Islet precursor cell (in vitro differentiated cells): ENCODE data around the gene TENM3.

Source experiments
- DNase-seq: peaks from one replicate; pipeline ENCODE4 v3.0.0-alpha.2; 2018

The TENM3 gene

DNA sequence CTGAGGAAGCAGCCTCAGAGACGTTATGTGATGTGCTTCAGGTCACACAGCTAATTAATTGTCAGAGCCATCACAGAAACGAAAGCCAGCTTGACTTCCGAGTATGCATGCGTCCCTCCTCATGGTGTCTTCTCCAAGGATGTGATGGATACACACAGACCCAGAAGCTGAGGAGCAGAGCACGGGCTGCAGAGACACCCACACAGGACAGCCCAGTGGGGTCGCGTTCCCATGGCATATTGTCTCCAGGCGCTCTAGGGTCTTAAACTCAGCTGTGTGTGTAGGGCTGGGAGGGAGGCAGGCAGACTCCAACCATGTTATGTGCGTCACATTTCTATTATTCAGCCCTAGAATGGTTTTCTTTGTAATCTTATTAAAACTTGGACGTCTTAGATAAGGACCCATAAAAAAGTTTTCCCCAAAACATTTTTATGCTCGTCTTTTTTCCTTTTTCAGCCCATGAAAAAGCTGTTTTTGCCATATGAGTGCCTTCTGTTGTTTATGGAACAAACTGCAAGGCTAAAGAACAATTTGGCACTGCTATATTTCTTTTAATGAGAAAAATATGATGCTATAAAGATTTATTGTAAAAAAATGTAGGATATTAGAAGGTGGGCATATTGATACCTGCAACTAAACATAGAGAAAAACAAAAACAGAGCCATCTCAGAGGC is 48.5 kb downstream of the TENM3 start:
- DNase-seq: no peak

DNA sequence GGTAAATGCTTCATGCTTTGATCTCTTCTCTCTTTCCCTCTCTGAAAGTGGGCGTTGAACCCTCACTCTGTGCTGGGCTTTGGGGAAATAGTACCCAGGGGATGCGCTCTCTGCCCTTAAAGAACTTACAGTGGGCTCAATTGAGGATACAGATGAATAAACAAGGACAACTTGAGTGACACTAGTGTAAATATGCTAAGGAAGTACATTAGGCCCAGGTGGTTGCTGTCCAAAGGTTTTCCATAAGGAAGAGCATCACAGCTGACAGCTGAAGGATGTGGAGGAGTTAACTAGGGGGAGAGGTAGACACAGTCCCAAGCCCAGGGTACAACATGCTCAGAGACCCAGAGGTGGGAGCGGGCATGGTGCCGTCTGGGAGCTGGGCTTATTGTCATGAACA is 49.4 kb downstream of the TENM3 start:
- no peak for DNase-seq

DNA sequence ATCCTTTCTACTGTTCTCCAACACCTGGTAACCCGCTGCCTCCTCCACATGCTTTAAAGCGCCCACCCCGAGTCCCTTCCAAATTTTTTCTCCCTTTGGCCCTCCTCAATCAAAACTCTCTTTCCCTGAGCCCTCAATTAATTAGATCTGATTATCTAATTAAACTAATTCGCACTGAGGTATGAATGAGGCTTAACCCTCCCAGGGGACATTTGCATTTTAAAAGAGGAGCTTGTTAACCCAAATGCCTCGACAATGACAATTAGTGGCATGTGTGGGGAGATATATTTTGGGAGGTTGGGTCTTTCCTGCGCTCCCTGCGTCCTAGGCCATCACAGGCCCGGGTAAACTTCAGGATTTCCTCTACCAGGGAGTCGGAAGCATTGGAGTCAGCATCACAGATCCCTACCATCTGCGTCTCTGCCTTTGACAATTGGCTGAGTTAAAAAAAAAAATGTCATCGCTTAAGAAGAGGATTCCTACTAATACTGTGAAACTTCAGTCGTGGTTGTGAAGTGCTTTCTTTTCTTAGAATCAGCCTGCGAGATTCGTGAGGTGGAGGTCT is 50.6 kb downstream of the TENM3 start:
- no peak for DNase-seq

DNA sequence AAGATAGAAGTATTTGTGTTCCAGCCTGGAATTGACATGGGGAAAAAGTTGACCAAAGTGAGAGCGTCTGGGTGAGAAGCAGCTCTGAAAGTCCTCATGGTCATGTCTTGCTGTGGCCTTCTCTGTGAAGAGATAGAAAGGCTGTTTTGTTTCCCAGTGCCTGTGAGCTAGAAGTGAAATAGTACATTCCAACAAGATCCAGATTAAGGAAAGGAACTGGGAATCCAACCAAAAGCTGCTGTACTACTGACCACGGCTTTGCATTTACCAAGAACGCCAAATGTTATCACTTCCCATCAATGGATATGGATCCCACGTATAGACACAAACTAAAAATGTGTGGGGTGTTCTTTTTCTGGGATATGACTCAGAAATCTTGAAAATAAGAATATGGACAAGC is 51.2 kb downstream of the TENM3 start:
- no peak for DNase-seq

DNA sequence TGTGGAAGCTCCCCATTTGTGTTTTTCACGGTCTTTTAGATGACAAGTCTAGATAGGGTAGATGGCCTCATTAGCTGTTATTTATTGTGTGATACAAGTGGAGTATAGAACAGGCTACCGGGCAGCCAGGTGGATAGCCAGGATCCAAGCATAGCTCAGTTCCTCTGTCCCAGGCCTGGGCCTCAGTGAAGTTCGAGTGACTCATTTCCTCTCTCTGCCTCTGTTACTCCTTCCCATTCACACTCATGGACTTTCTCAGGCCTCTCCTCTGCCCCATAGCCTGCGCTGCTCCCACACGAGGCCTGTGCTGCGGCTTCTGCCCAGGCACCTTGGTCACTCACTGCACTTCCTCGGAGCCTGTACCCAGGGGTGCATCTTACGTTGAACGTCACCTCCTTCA is 54.5 kb downstream of the TENM3 start:
- peak; percentile 89 for DNase-seq

DNA sequence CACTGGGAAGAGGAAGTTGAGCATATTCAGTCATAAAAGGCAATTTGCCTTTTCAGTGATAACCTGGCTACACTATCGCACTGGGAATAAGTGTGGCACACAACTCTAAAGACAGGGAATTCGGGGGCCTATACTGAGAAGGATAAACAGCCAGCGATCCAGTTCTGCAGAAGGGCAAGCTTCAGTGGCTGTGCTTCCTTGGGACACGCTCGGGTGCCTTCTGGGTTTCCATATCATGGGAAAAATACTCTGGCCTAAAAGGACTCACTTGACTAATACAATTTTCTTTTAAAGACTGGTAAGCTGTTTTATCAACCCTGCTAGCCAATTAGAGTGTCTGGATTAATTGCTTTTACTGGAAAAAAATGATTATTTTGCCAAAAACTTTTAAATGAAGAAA is 58.5 kb downstream of the TENM3 start:
- DNase-seq: no peak

DNA sequence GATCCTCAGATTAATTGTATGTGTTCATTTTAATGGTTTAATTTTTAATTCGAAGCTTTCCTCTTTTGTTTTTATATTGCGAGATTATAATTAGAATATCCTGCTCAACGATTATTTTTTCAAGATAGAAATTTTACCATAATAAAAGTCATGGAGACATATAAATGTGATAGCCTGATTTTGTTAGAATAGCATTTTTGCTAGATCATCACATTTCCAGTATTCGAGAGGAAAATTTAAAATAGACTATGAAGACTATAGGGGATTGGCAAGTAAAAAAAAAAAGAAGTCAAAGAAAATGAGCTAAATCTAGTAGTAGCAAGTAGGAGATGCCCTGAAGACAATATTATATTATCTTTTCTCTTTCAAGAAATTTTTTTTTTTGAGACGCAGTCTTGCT is 60.6 kb downstream of the TENM3 start:
- no peak for DNase-seq

DNA sequence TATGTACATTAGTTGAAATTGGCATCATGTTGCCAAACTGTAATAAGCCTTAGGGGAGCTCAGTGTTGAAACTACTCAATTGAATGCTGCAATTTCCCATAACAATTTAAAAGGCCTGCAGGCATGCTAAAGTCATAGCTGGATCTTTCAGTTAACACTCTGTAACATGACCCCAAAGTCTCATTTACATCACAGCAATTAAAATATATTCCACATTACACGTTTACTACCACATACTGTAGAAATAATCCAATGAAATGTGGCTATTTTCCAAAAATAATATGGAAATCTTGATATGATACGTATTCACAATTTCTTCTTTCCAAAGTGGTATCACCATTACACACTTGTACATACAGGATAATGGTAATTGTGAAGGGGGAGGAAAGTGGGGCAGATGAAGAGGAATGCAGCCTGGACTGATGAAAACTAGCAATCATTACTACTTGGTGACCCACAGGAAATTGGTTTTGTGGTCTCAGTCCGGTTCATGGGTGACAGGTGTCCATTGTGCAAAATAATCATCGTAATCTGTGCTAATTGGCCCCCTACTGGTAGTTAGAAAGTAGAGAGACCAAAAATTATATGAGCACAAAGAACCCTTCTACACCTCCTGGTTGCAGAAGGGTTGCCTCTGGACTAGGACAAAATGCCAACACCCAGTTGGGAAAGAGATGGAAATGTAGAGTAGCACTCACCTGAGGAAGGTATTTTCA is 63.7 kb downstream of the TENM3 start:
- no peak for DNase-seq

DNA sequence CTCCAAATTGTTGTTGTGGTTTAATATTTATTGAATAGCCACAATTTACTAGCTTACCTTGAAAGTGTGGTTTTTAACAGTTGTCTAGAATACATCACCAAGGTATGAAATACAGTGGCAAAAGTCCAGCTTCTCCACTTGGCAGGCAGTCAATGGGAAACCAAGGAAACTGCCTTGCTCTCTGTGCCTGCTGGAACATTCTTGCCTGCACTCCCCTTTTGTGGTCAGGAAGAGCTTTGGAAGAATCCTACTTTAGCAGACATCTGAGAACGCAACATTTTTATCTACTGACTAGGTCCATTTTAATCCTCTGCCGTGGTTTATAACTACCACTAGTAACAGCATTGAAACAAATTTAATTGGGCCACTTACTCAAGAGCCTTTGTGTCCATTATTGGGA is 64.5 kb downstream of the TENM3 start:
- peak; percentile 80 for DNase-seq

DNA sequence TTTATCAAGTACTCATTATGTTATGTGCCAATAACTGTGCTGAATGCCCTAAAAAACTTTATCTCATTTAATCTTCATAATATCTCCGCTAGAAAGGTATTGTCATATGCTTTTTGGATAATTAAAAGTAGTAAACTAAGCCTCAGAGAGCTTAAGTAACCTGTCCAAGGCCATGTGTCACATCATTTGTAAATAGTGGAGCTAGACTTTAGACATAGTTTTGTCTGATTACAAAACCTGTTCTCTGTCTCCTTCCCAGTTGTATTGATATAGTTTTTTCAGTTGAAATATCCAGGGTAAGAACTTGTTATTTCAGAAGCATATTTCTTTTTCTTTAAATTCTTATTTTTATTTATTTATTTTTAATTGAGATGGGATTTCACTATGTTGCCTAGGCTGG is 66.7 kb downstream of the TENM3 start:
- DNase-seq: no peak

DNA sequence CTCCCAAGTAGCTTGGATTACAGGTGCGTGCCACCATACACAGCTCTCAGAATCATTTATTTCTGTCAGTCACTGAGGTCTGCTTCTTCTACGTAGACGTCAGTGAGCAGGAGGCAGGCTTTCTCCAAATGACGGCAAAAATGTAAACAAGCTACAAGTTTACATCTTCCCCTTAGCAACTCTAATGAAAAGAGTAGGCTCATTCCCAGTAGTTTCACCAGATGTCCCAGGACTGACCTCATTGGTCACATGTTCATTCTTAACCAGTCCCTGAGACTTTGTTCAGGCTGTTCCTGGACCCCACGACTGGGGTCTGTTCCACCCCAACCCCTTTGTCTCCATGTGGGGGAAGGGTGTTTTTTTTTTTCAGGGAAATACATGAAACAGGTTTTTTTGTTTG is 67.1 kb downstream of the TENM3 start:
- no peak for DNase-seq

DNA sequence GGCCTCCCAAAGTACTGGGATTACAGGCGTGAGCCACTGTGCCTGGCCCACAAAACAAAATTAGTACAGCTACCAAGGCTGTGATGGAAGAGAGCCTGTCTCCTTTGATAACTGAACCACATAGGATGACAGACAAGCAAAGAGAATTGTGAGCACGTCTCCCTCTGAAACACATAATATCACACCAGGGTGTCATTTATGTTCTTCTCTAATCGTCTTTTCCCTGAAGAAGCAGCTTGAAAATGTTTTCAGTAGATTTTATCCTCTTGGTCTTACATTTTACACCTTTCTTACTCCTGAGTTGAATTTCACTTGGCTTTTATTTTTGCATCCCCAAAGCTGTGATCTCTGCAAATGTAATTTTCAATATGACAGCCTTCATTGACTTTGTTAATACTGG is 67.8 kb downstream of the TENM3 start:
- no peak for DNase-seq

DNA sequence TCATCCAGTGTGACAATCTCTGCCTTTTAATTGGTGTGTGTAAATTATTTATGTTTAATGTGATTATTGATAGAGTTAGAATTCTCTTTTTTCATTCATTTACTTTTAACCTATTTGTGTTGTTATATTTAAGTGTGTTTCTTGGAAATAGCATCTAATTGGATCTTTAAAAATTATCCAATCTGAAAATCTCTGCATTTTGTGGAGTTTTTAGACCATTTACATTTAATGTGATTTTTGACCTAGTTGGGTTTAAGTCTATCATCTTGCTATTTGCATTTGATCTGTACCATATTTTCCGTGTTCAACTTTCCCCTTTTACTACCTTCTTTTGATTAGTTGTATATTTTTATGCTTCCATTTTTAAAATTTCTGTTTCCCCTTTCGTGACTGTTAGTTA is 71.3 kb downstream of the TENM3 start:
- no peak for DNase-seq

DNA sequence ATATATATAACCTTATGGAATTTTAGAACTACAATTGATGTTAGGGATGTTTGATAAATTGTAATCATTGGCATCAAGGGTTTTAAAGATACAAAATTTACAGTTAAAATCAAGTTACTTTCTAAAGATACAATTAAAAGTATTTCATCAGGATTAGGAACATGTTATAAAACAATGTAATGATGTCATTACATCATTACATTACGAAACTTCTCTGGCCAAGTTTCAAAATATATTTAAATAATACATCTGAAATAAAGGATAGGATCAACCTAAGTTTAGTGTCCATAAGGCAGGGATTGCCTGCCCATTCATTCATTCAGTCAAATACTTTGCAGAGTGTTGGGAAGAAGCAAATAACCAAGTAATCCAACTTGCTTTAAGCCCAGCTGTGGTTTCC is 75.1 kb downstream of the TENM3 start:
- DNase-seq: no peak

DNA sequence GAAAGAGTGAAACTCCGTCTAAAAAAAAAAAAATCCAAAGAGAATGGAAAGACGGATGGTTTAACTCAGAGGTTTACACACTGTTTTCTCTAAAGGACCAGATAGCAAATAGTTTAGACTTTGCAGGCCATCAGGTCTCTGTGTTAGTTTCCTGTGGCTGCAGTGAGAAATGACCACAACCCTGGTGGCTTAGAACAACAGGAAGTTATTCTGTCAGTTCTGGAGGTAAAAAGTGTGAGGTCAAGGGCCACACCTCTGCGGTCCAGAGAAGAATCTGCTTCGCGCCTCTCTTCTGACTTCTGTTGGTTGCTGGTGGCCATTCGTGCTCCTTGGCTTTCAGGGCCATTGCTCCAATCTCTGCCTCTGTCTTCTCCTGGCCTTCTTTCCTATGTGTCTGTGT is 76.9 kb downstream of the TENM3 start:
- no peak for DNase-seq

DNA sequence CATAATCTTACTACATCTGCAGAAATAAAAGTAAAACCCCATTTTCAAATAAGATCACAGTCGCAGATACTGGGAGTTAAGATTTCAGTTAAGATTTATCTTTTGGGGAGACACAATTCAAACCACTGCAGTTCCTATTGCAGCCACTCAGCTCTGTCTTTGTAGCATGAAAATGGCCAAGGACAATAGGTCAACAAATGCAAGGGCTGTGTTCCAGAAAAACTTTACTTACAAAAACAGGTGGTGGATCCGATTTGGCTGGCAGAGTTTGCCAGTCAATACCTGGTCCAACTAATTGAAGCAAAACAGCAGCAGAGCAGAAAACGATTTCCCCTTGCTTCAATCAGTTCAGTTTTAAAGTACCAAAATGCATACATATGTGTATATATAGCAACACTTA is 77.4 kb downstream of the TENM3 start:
- DNase-seq: no peak

DNA sequence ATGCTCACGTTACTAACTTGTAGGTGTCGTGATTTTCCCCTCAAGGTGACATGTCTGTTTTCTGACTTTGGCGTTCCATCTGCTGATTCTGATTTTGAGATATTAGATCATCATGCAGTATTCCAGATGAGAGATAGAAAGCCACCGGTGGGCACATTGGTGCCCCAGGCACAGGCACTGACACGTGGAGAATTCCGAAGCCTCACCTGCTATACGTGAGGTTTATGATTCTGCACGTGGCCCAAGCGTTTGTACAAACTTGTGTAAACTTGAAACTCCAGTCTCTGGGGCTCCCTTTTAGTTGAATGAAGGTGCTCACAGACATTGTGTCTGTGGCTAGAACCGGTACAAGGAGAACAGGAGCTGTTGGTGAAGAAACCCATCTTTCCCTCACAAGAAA is 81.1 kb downstream of the TENM3 start:
- no peak for DNase-seq

DNA sequence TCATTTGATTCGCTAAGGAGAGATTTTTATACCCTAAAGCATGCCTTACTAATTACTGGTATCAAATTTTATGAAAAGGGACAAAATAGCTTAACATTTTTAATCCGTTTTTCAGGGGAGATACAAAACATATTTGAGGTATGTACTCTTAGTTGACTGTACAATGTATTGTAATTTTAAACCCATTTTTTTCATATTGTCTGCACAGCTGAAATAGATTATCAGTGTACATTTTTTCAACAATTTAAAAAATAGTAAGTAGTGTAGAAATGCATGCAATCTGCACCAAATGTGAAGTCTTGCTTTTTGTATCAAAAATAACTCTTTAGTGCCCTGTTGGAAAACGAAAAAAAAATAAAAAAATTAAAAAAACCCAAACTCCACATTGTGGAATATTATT is 82.2 kb downstream of the TENM3 start:
- no peak for DNase-seq

DNA sequence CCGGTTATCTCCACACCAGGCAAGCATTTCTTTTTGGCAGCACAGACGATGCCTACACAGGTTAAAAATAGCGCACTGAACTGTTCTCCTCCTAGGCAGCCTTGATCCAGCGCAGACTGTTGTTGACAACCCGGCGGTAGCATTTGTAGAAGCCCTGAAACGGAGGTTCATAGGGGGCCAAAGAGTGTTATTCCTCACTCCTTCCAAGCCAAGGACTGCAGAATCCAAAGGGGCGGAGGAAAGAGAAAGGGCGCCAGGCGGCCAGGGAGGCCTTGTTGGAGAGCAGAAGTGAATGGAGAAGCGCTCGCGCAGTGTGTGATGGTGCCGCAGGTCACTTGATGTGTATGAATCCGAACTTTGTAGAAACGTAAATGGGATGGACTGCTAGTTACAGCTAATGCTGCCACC is 82.7 kb downstream of the TENM3 start:
- no peak for DNase-seq

DNA sequence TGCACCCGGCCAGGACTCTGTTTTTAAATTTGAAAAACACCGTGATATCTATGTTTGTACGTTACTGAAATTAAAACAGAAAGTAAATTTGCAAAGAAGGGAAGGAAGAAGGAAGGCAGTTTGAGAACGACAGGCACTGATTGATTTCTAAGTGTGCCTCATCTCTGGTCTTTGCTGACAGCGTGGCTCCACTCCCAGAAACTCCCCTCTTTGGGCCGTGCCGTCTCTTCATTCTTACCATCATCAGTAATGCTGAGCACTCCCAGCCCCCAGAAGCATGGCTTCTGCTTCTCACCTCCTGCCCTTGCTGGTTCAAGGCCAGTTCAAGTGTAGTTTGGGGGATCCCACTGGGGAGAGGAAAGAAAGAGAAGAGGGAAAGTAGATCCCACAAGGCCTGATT is 85.3 kb downstream of the TENM3 start:
- DNase-seq: no peak

DNA sequence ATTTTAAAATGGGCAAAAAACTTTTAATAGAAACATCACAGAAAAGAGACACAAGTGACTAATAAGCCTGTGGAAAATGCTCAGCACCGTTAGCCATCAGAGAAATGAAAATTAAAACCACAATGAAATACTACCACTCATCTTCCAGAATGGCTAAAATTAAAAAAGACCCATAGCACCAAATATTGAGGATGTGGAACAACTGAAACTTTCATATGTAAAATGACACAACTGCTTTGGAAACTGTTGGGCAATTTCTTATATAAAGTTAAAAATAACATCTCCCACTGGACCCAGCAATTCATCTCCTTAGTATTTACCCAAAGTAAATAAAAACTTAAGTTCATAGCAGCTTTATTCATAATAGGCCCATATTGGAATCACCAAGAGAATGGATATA is 94.2 kb downstream of the TENM3 start:
- no peak for DNase-seq

DNA sequence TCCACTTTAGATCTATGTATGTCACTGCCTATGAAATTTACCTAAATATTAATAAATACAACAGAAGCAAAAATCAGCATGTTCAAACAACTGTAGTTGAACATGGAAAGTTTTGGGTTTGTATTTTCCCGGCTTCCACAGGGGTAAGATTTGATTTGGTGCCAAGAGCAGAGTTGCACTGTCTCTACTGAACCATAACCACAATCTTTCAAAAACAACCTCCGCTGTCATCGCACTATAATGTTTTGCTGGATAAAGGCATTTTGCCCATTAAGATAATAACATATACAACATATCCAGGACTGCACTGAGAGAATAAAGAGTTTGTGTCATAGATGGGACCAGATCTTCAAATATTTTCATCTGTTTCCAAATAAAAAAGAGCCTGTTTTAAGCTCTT is 94.9 kb downstream of the TENM3 start:
- no peak for DNase-seq

DNA sequence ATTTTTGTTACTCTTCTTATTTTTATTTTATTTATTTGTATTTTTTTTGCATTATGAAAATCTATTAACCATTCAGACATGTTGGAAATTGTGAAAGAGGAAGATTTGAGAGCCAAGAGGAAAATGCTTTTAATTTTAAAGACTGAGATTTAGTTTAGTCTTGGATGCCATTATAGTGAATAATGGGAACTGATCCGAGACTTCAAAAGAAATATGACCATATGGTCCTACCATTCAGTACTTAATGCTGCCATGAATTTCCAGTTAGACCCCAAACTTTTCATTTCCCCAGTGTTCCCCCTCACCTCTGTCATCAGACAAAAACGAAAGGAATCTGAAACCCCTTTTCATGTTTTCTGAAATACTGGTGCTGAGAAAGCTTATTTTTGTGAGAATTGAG is 95.5 kb downstream of the TENM3 start:
- no peak for DNase-seq

DNA sequence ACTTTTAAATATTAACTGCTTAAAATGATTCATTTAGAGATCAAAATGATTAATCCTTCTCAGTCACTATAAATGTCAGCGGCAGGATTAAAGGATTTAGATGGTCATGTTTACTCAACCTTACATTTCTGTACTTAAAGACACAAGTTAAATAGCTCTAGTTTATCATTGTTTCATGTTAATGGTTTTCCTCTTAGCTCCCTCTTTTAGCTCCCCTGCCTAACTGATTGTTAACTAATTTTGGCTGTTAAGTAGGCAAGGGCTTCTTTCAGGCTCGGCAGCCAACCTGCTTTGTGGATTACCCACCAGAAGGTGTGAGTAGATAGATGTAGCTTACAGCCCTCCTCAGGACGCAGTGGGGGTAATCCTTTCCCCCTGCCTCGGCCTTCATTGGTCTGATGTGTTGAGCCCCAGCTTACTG is 96.0 kb downstream of the TENM3 start:
- no peak for DNase-seq

DNA sequence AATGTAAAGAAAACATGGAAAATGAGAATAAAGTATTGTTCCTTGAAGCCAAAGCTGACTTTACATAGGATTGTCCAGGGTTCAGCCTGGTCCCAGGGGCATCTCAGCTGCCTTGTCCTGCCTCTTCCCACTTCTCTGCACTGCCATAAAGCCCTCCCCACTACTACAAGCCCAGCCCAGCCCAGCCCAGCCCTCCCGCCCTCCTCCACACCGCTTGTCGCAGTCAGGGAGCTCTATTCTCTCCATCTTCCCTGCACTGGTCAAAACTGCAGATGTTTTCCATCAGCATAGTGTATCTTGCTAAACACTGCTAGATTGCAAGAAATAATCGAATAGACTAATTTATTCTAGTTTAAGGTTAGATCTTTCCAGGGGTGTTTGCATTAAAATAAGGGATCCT is 100.3 kb downstream of the TENM3 start:
- no peak for DNase-seq
